ENCODE results near the gene WDR45B. TPM values are rescaled to one million over a fixed set of nuclear protein-coding genes. Genes with fewer than 3 reads are reported as not detected.

The WDR45B gene
- polyA plus RNA-seq, 12 donors, result 51.4 to 91.2 (median 58.0) TPM; not detected in 1

- no peak for DNase-seq
Observed at GRCh38 chr17:82633343-82633742, 14.9 kb downstream of the WDR45B start.

- DNase-seq, result no peak
Observed at GRCh38 chr17:82632451-82632850, 15.8 kb downstream of the WDR45B start.

GRCh38 chr17:82631544-82631943 lies 16.7 kb downstream of the WDR45B start:
- no peak for DNase-seq

GRCh38 chr17:82630212-82630611 lies 18.0 kb downstream of the WDR45B start:
- no peak for DNase-seq

GRCh38 chr17:82629748-82630147 lies 18.5 kb downstream of the WDR45B start:
- DNase-seq, result no peak

GRCh38 chr17:82627405-82627804 lies 20.8 kb downstream of the WDR45B start:
- no peak for DNase-seq

- DNase-seq, result no peak
Observed at GRCh38 chr17:82623707-82624106, 24.5 kb downstream of the WDR45B start.

GRCh38 chr17:82619641-82620040 lies 28.6 kb downstream of the WDR45B start:
- DNase-seq, result no peak

- DNase-seq, result no peak
Observed at GRCh38 chr17:82619211-82619610, 29.0 kb downstream of the WDR45B start.

- DNase-seq, result no peak
Observed at GRCh38 chr17:82616021-82616711, 32.1 kb downstream of the WDR45B start.

- DNase-seq, result no peak
Observed at GRCh38 chr17:82615084-82616020, 32.9 kb downstream of the WDR45B start.

- DNase-seq, result no peak
Observed at GRCh38 chr17:82614095-82614631, 34.1 kb downstream of the WDR45B start.

GRCh38 chr17:82613283-82614094 lies 34.8 kb downstream of the WDR45B start:
- DNase-seq, result no peak

GRCh38 chr17:82611140-82612058 lies 36.8 kb downstream of the WDR45B start:
- DNase-seq, result no peak

GRCh38 chr17:82609655-82610054 lies 38.6 kb downstream of the WDR45B start:
- no peak for DNase-seq

GRCh38 chr17:82608816-82609215 lies 39.4 kb downstream of the WDR45B start:
- no peak for DNase-seq

- no peak for DNase-seq
Observed at GRCh38 chr17:82605939-82606600, 42.2 kb downstream of the WDR45B start.

GRCh38 chr17:82604532-82604931 lies 43.7 kb downstream of the WDR45B start:
- DNase-seq, result no peak

- peak; percentile 52 for DNase-seq
Observed at GRCh38 chr17:82603981-82604448, 44.2 kb downstream of the WDR45B start.

All from muscle of arm (tissue), 12 donors.